ENCODE results near the gene DFFA. TPM values are rescaled to one million over a fixed set of nuclear protein-coding genes. Genes with fewer than 3 reads are reported as not detected.
A peak's percentile ranks its signal among the peaks of the same experiment; 100 is the strongest.
"Not testable (repeated sequence)": the region's sequence is repeated elsewhere in the genome, so short reads cannot be mapped to it uniquely, and the experiment has no call there.

The DFFA gene
- total RNA-seq, 1 donor, result 52.2 TPM

GRCh38 chr1:10510520-10511493 lies 38.5 kb upstream of the DFFA start:
- no peak for TF ChIP-seq CTCF (IDR thresholded peaks at IDR 0.05; ENCODE audit: insufficient read depth, low read depth, low read length)
- H3K4me3 ChIP-seq (ENCODE audit: low read depth, low read length), result no peak overlapping the region

GRCh38 chr1:10509809-10510509 lies 37.6 kb upstream of the DFFA start:
- H3K4me3 ChIP-seq (ENCODE audit: low read depth, low read length), result no peak overlapping the region
- TF ChIP-seq CTCF (IDR thresholded peaks at IDR 0.05; ENCODE audit: insufficient read depth, low read depth, low read length), result no peak
- DNase-seq (ENCODE audit: low read depth), result no peak

More at GRCh38 chr1:10510520-10511493, 38.5 kb upstream of the DFFA start:
- DNase-seq (ENCODE audit: low read depth), result peak; percentile 72

- H3K4me3 ChIP-seq (ENCODE audit: low read depth, low read length), result no peak overlapping the region
- peak; percentile 12 for DNase-seq (ENCODE audit: low read depth)
- TF ChIP-seq CTCF (IDR thresholded peaks at IDR 0.05; ENCODE audit: insufficient read depth, low read depth, low read length), result no peak
Observed at GRCh38 chr1:10508511-10508951, 36.2 kb upstream of the DFFA start.

GRCh38 chr1:10507111-10507879 lies 35.0 kb upstream of the DFFA start:
- peak; percentile 86 for DNase-seq (ENCODE audit: low read depth)
- H3K4me3 ChIP-seq (ENCODE audit: low read depth, low read length), result no peak overlapping the region
- TF ChIP-seq CTCF (IDR thresholded peaks at IDR 0.05; ENCODE audit: insufficient read depth, low read depth, low read length), result peak; percentile 97

GRCh38 chr1:10506677-10507047 lies 34.3 kb upstream of the DFFA start:
- no peak overlapping the region for H3K4me3 ChIP-seq (ENCODE audit: low read depth, low read length)
- TF ChIP-seq CTCF (IDR thresholded peaks at IDR 0.05; ENCODE audit: insufficient read depth, low read depth, low read length), result no peak
- DNase-seq (ENCODE audit: low read depth), result no peak

- not testable (repeated sequence) for DNase-seq (ENCODE audit: low read depth); H3K4me3 ChIP-seq (ENCODE audit: low read depth, low read length)
Observed at GRCh38 chr1:10506046-10506676, 33.8 kb upstream of the DFFA start.
